Hematopoietic multipotent progenitor cell treated with erythropoietin and hydrocortisone succinate and interleukin-3 and kit ligand, for 4 days (in vitro differentiated cells): ENCODE data around the gene CCDC122.
A peak's percentile ranks its signal among the peaks of the same experiment; 100 is the strongest.

Source experiments
- DNase-seq: peaks from one replicate; pipeline ENCODE4 v3.0.0-alpha.2; 2015

The CCDC122 gene

GRCh38 chr13:43799191-43799590 lies 80.3 kb downstream of the CCDC122 start:
- DNase-seq: no peak

- no peak for DNase-seq
Measured at GRCh38 chr13:43797869-43798268, 81.7 kb downstream of the CCDC122 start.

GRCh38 chr13:43797159-43797558 lies 82.4 kb downstream of the CCDC122 start:
- no peak for DNase-seq

- no peak for DNase-seq
Measured at GRCh38 chr13:43794416-43794815, 85.1 kb downstream of the CCDC122 start.

- no peak for DNase-seq
Measured at GRCh38 chr13:43792076-43792881, 87.3 kb downstream of the CCDC122 start.

- peak; percentile 38 for DNase-seq
Measured at GRCh38 chr13:43787997-43788396, 91.5 kb downstream of the CCDC122 start.

- DNase-seq: no peak
Measured at GRCh38 chr13:43787518-43787891, 92.0 kb downstream of the CCDC122 start.

GRCh38 chr13:43786766-43787517 lies 92.6 kb downstream of the CCDC122 start, which contains the start of gene ENOX1:
TSS of gene ENOX1 (minus strand) at chr13:43786972.
- peak; percentile 75 for DNase-seq

- no peak for DNase-seq
Measured at GRCh38 chr13:43786472-43786765, 93.1 kb downstream of the CCDC122 start.
